22Rv1 (cell line): ENCODE data around the gene TRIM43.
"Not testable (repeated sequence)": the region's sequence is repeated elsewhere in the genome, so short reads cannot be mapped to it uniquely, and the experiment has no call there.

Experiments
- CTCF ChIP-seq: fragments of 450-650 bp; IDR thresholded peaks from 2 replicates; pipeline ENCODE4 v1.5.1; 2017; ENCODE audit warnings: mild to moderate bottlenecking
- ZFX ChIP-seq: fragments of 450-650 bp; IDR thresholded peaks from 2 replicates; pipeline ENCODE4 v1.6.1; 2017; ENCODE audit warnings: antibody characterized with exemption, borderline replicate concordance

GRCh38 chr2:95642360-95642759 lies 50.6 kb downstream of the TRIM43 start:
- TF ChIP-seq CTCF, ZFX: not testable (repeated sequence)
